Measurements from ENCODE around the gene BCL2L15.
A peak's percentile ranks its signal among the peaks of the same experiment; 100 is the strongest.

BCL2L15 gene

GRCh38 chr1:113887402-113888175 is at the start of gene BCL2L15:
Gene BCL2L15 (minus strand): TSS chr1:113887581. CDS start chr1:113887375, 206 bp downstream.
- DNase-seq: no peak

GRCh38 chr1:113937146-113937545 is 49.8 kb upstream of the BCL2L15 start:
- DNase-seq: no peak

- DNase-seq: no peak
Measured at GRCh38 chr1:113935970-113936369, 48.6 kb upstream of the BCL2L15 start.

GRCh38 chr1:113935176-113935575 is 47.8 kb upstream of the BCL2L15 start:
- DNase-seq: no peak

GRCh38 chr1:113934511-113935055 is 47.2 kb upstream of the BCL2L15 start:
- no peak for DNase-seq

DNA sequence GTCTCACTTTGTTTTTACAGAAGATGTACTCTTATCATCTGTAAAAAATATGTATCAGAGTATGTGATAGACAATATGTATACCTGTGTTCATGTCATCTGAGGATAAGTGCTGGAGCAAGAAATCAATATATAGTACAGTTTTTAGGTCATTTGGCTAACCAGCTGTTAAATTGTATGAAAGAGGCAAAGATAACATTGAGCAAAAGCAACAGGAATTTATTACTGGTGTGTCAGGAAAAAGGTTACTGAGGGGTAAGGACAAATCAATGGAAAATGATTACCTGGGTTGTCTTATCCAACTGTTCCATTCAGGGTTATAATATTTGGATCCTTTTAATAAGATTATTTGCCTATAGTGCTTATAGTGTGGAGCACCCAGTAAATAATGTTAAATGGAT is 46.6 kb upstream of the BCL2L15 start:
- DNase-seq: no peak

- DNase-seq: no peak
Measured at GRCh38 chr1:113931451-113931851, 44.1 kb upstream of the BCL2L15 start.

DNA sequence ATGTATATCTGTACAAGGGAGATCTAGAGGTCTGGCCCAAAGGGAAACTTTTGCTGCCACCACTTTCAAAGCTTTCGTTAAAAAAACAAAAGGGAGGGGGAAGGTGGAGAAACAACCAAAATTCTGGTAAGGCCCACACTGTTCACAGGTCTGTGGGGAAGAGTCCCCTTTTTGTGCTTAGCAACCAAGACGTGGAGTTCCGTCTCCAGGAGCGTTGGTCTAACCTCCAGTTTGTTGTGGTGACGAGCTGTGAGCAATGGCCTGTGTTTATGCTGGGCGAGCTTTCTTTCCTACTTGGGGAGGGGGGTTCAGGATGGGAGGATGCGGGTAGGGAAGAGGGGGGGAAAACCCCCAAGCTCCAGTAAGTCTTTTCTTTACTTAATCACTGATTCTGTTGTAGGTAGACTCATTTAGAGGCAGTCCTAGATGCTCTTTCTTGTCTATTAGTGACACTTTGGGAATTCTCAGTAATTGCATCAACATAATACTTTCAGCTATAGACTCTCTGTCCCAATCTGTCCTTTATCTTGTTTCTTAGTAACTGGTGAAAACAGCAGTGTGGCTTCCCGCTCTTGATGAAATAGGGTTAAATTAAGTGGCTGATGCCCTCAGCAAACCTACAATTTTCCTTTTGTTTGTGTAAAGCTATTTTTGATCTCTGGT is 43.2 kb upstream of the BCL2L15 start:
- DNase-seq: no peak

GRCh38 chr1:113929750-113930498 is 42.5 kb upstream of the BCL2L15 start:
- DNase-seq: peak in 1 of 2 experiments; percentile 31

- DNase-seq: peak; percentile 79 to 88
Measured at GRCh38 chr1:113928941-113929749, 41.8 kb upstream of the BCL2L15 start, which contains the start of gene HIPK1. Gene HIPK1 (plus strand): TSS chr1:113929324.

GRCh38 chr1:113928187-113928930 is 41.0 kb upstream of the BCL2L15 start:
- DNase-seq: no peak

- DNase-seq: no peak
Measured at GRCh38 chr1:113924473-113924872, 37.1 kb upstream of the BCL2L15 start.

DNA sequence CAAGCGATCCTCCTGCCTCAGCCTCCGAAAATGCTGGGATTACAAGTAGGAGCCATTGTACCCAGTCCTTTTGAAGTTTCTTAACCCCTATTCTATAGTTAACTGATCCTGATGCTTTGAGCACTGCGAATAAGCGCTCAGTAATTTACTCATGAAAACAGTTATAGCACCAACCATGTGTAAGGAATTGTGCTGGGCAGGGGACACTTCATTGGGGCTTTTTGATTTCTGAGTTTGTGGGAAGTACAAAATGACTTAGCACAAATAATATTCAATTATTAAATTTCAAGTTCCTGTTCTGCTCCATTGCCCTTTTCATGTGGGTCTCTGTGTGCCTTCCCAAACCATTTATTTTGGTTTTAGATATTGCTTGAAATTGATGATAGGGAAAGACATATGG is 35.6 kb upstream of the BCL2L15 start:
- DNase-seq: no peak

GRCh38 chr1:113918243-113918642 is 30.9 kb upstream of the BCL2L15 start:
- no peak for DNase-seq

- DNase-seq: no peak
Measured at GRCh38 chr1:113917400-113918082, 30.2 kb upstream of the BCL2L15 start.

DNA sequence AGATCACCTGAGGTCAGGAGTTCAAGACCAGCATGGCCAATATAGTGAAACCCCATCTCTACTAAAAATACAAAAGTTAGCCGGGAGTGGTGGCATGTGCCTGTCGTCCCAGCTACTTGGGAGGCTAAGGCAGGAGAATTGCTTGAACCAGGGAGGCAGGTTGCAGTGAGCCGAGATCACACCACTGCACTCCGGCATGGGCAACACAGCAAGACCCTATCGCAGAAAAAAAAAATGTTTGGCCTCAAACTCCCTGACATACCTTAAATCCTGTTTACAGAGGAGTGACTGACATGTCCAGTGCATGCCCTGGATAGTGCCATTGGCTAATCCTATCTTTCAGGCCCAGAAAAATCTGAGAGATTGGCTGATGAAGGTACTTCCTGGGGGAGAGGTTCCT is 29.6 kb upstream of the BCL2L15 start:
- no peak for DNase-seq

GRCh38 chr1:113913887-113914664 is 26.7 kb upstream of the BCL2L15 start:
- DNase-seq: no peak

DNA sequence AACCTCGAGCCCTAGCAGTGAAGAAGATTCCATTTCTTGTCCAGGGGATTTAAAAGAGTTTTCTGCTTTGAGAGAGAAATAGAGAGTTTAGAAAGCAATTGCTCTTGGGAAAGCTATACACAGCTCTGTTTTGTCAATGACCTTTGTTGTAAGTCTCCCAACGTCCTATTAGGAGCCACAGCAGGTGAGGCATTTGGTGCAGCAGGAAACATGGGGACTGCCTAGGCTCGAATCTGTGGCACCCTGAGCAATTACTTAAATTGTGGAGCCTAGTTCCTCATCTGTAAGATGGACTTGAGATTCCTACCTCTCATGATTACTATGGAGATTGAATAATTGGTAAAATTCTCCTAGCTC is 25.9 kb upstream of the BCL2L15 start:
- DNase-seq: no peak

GRCh38 chr1:113912594-113913311 is 25.4 kb upstream of the BCL2L15 start:
- no peak for DNase-seq

DNA sequence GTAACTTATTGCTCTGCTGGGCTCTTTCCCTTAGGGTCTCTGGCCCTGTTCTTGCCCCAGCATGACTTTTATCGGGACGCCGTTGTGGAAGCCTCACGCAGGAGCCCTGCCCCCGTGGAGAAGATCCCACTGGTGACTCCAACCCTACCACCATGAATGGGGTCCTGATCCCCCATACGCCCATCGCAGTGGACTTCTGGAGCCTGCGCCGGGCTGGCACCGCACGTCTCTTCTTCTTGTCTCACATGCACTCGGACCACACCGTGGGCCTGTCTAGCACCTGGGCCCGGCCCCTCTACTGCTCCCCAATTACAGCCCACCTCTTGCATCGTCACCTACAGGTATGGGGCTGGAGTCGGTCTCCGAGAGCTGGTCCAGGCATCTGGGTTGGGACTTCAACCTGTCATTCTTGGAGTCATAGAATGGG is 18.1 kb upstream of the BCL2L15 start:
- peak; percentile 1 to 34 for DNase-seq
